Measurements from ENCODE around the gene POMZP3.
"Not testable (repeated sequence)": the region's sequence is repeated elsewhere in the genome, so short reads cannot be mapped to it uniquely, and the experiment has no call there.

Gene POMZP3

GRCh38 chr7:76561342-76561741 lies 65.7 kb downstream of the POMZP3 start:
- not testable (repeated sequence) for H3K27me3 ChIP-seq (ENCODE audit: control insufficient read depth, insufficient read depth, low read length); H3K4me1 ChIP-seq (ENCODE audit: control insufficient read depth, insufficient read depth, low read length); H3K9me3 ChIP-seq (ENCODE audit: control insufficient read depth, insufficient read depth, low read length); H3K9ac ChIP-seq (ENCODE audit: low read depth, low read length); H3K27ac ChIP-seq (ENCODE audit: low read depth, low read length); H3K4me3 ChIP-seq (ENCODE audit: low read depth, low read length); H3K36me3 ChIP-seq (ENCODE audit: control insufficient read depth, insufficient read depth, low read length)

- not testable (repeated sequence) for H3K36me3 ChIP-seq (ENCODE audit: control insufficient read depth, insufficient read depth, low read length); H3K27ac ChIP-seq (ENCODE audit: low read depth, low read length); H3K4me3 ChIP-seq (ENCODE audit: low read depth, low read length); H3K9ac ChIP-seq (ENCODE audit: low read depth, low read length); H3K9me3 ChIP-seq (ENCODE audit: control insufficient read depth, insufficient read depth, low read length); H3K4me1 ChIP-seq (ENCODE audit: control insufficient read depth, insufficient read depth, low read length); H3K27me3 ChIP-seq (ENCODE audit: control insufficient read depth, insufficient read depth, low read length)
Measured at GRCh38 chr7:76560157-76560556, 66.9 kb downstream of the POMZP3 start.

Data from HUES48 (cell line).